ENCODE data around the gene PKHD1. TPM values are rescaled to one million over a fixed set of nuclear protein-coding genes. Genes with fewer than 3 reads are reported as not detected.

PKHD1 gene
- total RNA-seq, 4 donors from 2014 or later: 0.53 to 0.83 (median 0.60) TPM

GRCh38 chr6:51633424-51633823 is 454.0 kb downstream of the PKHD1 start:
- Histone ChIP-seq H3K36me3 (no peaks in the 10 kb centered on the region), H3K4me3 (no peak overlapping the region), H3K9me3 (no peaks in the 10 kb centered on the region), H3K27me3 (no peaks in the 10 kb centered on the region), H3K4me1 (no peaks in the 10 kb centered on the region), H3K27ac (no peak overlapping the region)
- no peak for DNase-seq
- TF ChIP-seq POLR2A (IDR thresholded peaks at IDR 0.05) (no peak), CTCF (IDR thresholded peaks at IDR 0.05) (no peak)

GRCh38 chr6:51630011-51630410 is 457.4 kb downstream of the PKHD1 start:
- no peaks in the 10 kb centered on the region for H3K4me1 ChIP-seq
- no peak for DNase-seq
- H3K4me3 ChIP-seq: no peak overlapping the region
- H3K9me3 ChIP-seq: no peaks in the 10 kb centered on the region
- H3K27me3 ChIP-seq: no peaks in the 10 kb centered on the region
- no peak for TF ChIP-seq POLR2A (IDR thresholded peaks at IDR 0.05)
- no peak for TF ChIP-seq CTCF (IDR thresholded peaks at IDR 0.05)
- H3K36me3 ChIP-seq: no peaks in the 10 kb centered on the region
- no peak overlapping the region for H3K27ac ChIP-seq

GRCh38 chr6:51626391-51626790 is 461.0 kb downstream of the PKHD1 start:
- Histone ChIP-seq H3K4me3 (no peak overlapping the region), H3K27ac (no peak overlapping the region), H3K4me1 (no peaks in the 10 kb centered on the region), H3K36me3 (no peaks in the 10 kb centered on the region), H3K27me3 (no peaks in the 10 kb centered on the region), H3K9me3 (no peaks in the 10 kb centered on the region)
- TF ChIP-seq CTCF (IDR thresholded peaks at IDR 0.05): no peak
- no peak for TF ChIP-seq POLR2A (IDR thresholded peaks at IDR 0.05)
- no peak for DNase-seq

GRCh38 chr6:51625566-51625965 is 461.8 kb downstream of the PKHD1 start:
- Histone ChIP-seq H3K27ac (no peak overlapping the region), H3K4me3 (no peak overlapping the region), H3K27me3 (no peaks in the 10 kb centered on the region), H3K4me1 (no peaks in the 10 kb centered on the region), H3K36me3 (no peaks in the 10 kb centered on the region), H3K9me3 (no peaks in the 10 kb centered on the region)
- TF ChIP-seq CTCF (IDR thresholded peaks at IDR 0.05) (no peak), POLR2A (IDR thresholded peaks at IDR 0.05) (no peak)
- DNase-seq: no peak

GRCh38 chr6:51620971-51621370 is 466.4 kb downstream of the PKHD1 start:
- Histone ChIP-seq H3K4me3 (no peak overlapping the region), H3K9me3 (no peaks in the 10 kb centered on the region), H3K27ac (no peak overlapping the region), H3K27me3 (no peaks in the 10 kb centered on the region), H3K4me1 (no peaks in the 10 kb centered on the region), H3K36me3 (no peaks in the 10 kb centered on the region)
- no peak for DNase-seq
- TF ChIP-seq POLR2A (IDR thresholded peaks at IDR 0.05) (no peak), CTCF (IDR thresholded peaks at IDR 0.05) (no peak)
